NB4 (cell line): Measurements from ENCODE around the gene ASCC2.

Experiments
- MYC ChIP-seq: IDR thresholded peaks from 2 replicates; pipeline ENCODE4 v1.6.1; 2011; ENCODE audit warnings: low read depth, low read length
- POLR2A ChIP-seq: IDR thresholded peaks from 2 replicates; pipeline ENCODE4 v1.6.1; 2011; ENCODE audit warnings: mild to moderate bottlenecking; ENCODE audit not compliant: insufficient read length; ENCODE audit errors: extremely low read depth
- TF ChIP-seq, protein P1 (sequence below): IDR thresholded peaks from one replicate; pipeline ENCODE4 v1.5.1; 2012; ENCODE audit warnings: low read depth, low read length
- TF ChIP-seq, protein P2 (sequence below): IDR thresholded peaks from 2 replicates; pipeline ENCODE4 v1.6.1; 2011; ENCODE audit warnings: low read depth, low read length

DNA sequence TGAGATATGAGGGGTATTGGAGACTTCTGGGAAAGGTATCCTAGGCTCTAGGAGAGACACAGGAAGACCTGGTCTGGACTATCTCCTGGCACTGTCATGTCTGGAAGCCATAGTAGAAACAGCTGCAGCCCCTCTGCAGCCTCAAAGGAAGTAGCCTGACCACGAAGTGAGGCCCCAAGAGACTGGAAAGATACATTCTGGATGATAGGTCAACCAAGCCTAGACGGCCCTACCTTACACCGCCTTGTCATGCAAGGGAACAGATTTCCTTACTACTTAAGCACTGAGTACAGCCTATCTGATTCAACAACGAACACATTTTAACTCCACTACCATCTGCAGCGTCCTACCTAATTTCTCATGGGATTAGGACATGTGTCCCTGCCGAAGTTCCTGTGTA lies 39.8 kb downstream of the ASCC2 start:
- TF ChIP-seq, protein P1, sequence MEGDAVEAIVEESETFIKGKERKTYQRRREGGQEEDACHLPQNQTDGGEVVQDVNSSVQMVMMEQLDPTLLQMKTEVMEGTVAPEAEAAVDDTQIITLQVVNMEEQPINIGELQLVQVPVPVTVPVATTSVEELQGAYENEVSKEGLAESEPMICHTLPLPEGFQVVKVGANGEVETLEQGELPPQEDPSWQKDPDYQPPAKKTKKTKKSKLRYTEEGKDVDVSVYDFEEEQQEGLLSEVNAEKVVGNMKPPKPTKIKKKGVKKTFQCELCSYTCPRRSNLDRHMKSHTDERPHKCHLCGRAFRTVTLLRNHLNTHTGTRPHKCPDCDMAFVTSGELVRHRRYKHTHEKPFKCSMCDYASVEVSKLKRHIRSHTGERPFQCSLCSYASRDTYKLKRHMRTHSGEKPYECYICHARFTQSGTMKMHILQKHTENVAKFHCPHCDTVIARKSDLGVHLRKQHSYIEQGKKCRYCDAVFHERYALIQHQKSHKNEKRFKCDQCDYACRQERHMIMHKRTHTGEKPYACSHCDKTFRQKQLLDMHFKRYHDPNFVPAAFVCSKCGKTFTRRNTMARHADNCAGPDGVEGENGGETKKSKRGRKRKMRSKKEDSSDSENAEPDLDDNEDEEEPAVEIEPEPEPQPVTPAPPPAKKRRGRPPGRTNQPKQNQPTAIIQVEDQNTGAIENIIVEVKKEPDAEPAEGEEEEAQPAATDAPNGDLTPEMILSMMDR: no peak
- TF ChIP-seq POLR2A: no peak
- TF ChIP-seq, protein P2, sequence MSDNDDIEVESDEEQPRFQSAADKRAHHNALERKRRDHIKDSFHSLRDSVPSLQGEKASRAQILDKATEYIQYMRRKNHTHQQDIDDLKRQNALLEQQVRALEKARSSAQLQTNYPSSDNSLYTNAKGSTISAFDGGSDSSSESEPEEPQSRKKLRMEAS: no peak
- peak; percentile 48; the same call in 1 of the 2 replicates for TF ChIP-seq MYC
